Erythroblast (primary cell): Measurements from ENCODE around the gene RBM18.
A peak's percentile ranks its signal among the peaks of the same experiment; 100 is the strongest.

Experiments used
- DNase-seq, 2 experiments: peaks; one replicate each; lab custom pipeline; 2025; lab: John Stamatoyannopoulos, UW
- GATA1 ChIP-seq: IDR thresholded peaks from 2 replicates; pipeline ENCODE4 v1.6.1; 2011; ENCODE audit warnings: low read depth, mild to moderate bottlenecking, control low read depth, low read length, moderate library complexity
- POLR2A ChIP-seq: IDR thresholded peaks from 2 replicates; pipeline ENCODE4 v1.6.1; 2011; ENCODE audit warnings: mild to moderate bottlenecking, low read length

Gene RBM18

GRCh38 chr9:122213589-122214413, 50.8 kb downstream of the RBM18 start:
- TF ChIP-seq GATA1 = no peak
- TF ChIP-seq POLR2A = no peak
- DNase-seq = peak; percentile 78 to 83

- no peak for TF ChIP-seq POLR2A
- no peak for TF ChIP-seq GATA1
- no peak for DNase-seq
Observed at GRCh38 chr9:122213102-122213588, 51.5 kb downstream of the RBM18 start.

- no peak for TF ChIP-seq GATA1
- no peak for DNase-seq
Observed at GRCh38 chr9:122212473-122213004, 52.1 kb downstream of the RBM18 start.

- DNase-seq = no peak
- no peak for TF ChIP-seq POLR2A
- no peak for TF ChIP-seq GATA1
Observed at GRCh38 chr9:122209451-122209850, 55.2 kb downstream of the RBM18 start.

- TF ChIP-seq POLR2A = no peak
- TF ChIP-seq GATA1 = no peak
- DNase-seq = no peak
Observed at GRCh38 chr9:122207096-122207495, 57.5 kb downstream of the RBM18 start.

- DNase-seq = no peak
Observed at GRCh38 chr9:122206118-122207046, 58.3 kb downstream of the RBM18 start.

GRCh38 chr9:122205176-122205575, 59.5 kb downstream of the RBM18 start:
- DNase-seq = no peak
- TF ChIP-seq POLR2A = no peak
- TF ChIP-seq GATA1 = no peak

More at GRCh38 chr9:122206118-122207046, 58.3 kb downstream of the RBM18 start:
- no peak for TF ChIP-seq GATA1
- no peak for TF ChIP-seq POLR2A

- TF ChIP-seq GATA1 = no peak
- TF ChIP-seq POLR2A = no peak
- DNase-seq = no peak
Observed at GRCh38 chr9:122204491-122204890, 60.1 kb downstream of the RBM18 start.

GRCh38 chr9:122204055-122204454, 60.6 kb downstream of the RBM18 start:
- TF ChIP-seq POLR2A = no peak
- TF ChIP-seq GATA1 = no peak

GRCh38 chr9:122202111-122202510, 62.5 kb downstream of the RBM18 start:
- DNase-seq = no peak
- no peak for TF ChIP-seq POLR2A
- TF ChIP-seq GATA1 = no peak

More at GRCh38 chr9:122204055-122204454, 60.6 kb downstream of the RBM18 start:
- DNase-seq = no peak

- TF ChIP-seq POLR2A (no peak), GATA1 (no peak)
- no peak for DNase-seq
Observed at GRCh38 chr9:122201641-122202040, 63.0 kb downstream of the RBM18 start.

GRCh38 chr9:122200960-122201595, 63.6 kb downstream of the RBM18 start:
- TF ChIP-seq GATA1 (no peak), POLR2A (no peak)
- no peak for DNase-seq

- DNase-seq = no peak
- no peak for TF ChIP-seq POLR2A
- no peak for TF ChIP-seq GATA1
Observed at GRCh38 chr9:122197882-122198281, 66.8 kb downstream of the RBM18 start.
